ENCODE measurements around the gene NUDT15.

DNA sequence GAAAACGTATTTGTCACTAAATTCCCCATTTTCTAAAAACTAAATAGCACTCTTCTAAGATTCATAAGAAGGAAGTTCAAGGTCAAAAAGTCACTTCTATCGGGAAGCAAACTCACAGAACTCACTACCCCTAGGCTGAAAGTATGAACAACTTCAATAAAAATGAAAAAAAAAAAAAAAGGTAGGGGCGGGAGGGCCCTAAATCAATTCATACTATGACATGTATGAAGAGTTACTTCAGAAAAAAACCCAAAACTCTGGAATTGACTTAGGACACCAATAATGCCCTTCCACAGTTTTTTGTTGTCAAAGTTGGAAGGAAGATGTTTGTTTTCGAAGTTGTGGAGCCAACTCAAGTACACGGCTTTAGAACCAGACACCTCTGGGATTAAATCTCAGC is 37.6 kb upstream of the NUDT15 start:
- TF ChIP-seq, protein P1, sequence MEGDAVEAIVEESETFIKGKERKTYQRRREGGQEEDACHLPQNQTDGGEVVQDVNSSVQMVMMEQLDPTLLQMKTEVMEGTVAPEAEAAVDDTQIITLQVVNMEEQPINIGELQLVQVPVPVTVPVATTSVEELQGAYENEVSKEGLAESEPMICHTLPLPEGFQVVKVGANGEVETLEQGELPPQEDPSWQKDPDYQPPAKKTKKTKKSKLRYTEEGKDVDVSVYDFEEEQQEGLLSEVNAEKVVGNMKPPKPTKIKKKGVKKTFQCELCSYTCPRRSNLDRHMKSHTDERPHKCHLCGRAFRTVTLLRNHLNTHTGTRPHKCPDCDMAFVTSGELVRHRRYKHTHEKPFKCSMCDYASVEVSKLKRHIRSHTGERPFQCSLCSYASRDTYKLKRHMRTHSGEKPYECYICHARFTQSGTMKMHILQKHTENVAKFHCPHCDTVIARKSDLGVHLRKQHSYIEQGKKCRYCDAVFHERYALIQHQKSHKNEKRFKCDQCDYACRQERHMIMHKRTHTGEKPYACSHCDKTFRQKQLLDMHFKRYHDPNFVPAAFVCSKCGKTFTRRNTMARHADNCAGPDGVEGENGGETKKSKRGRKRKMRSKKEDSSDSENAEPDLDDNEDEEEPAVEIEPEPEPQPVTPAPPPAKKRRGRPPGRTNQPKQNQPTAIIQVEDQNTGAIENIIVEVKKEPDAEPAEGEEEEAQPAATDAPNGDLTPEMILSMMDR (conservative IDR thresholded peaks at IDR 0.05) = no peak
- TF ChIP-seq ZFX (IDR thresholded peaks at IDR 0.05) = no peak

Data from C4-2B (cell line).